ENCODE results near the gene NPDC1. TPM values are rescaled to one million over a fixed set of nuclear protein-coding genes. Genes with fewer than 3 reads are reported as not detected.
A peak's percentile ranks its signal among the peaks of the same experiment; 100 is the strongest.

Gene NPDC1
- polyA plus RNA-seq, 3 donors: 0.51 to 2.7 TPM; not detected in 1

- Histone ChIP-seq H2AFZ (ENCODE audit: insufficient read depth, low read depth, low read length, poor library complexity, severe bottlenecking) (no peak overlapping the region), H4K20me1 (ENCODE audit: insufficient read depth, low read length) (peaks cover 5% of the 10 kb centered on the region), H3K27me3 (ENCODE audit: control insufficient read depth in 2 of 2, insufficient read depth in 2 of 2, low read length in 2 of 2) (peaks cover 31 to 85% of the 10 kb centered on the region in 2 donors), H3K79me2 (ENCODE audit: insufficient read depth, low read length) (no peaks in the 10 kb centered on the region), H3K4me1 (ENCODE audit: control insufficient read depth in 1 of 2, insufficient read depth in 2 of 2, low read length in 2 of 2) (peaks cover 14 to 28% of the 10 kb centered on the region in 2 donors), H3K27ac (ENCODE audit: low read depth in 1 of 2, low read length in 2 of 2) (no peak overlapping the region), H3K4me2 (replicated peaks; ENCODE audit: extremely low read depth, low read length, poor library complexity, severe bottlenecking) (no peak overlapping the region), H3K9ac (ENCODE audit: insufficient read depth, low read length, poor library complexity, severe bottlenecking) (no peak overlapping the region), H3K36me3 (replicated peaks in 1 of 2; ENCODE audit: control insufficient read depth in 1 of 2, insufficient read depth in 2 of 2, low read length in 2 of 2) (no peaks in the 10 kb centered on the region), H3K4me3 (replicated peaks in 1 of 3; ENCODE audit: low read depth in 2 of 3, low read length in 3 of 3) (no peak overlapping the region), H3K9me3 (replicated peaks in 1 of 2; ENCODE audit: control insufficient read depth in 1 of 2, insufficient read depth in 1 of 2, low read length in 2 of 2) (peaks cover 0 to 16% of the 10 kb centered on the region in 2 donors)
- DNase-seq: peak in 2 of 3 donors; percentile 40 to 46
- TF ChIP-seq CTCF (IDR thresholded peaks at IDR 0.05): peak; percentile 74
- Mint-ChIP-seq H3K36me3 (peaks cover 1 to 2% of the 10 kb centered on the region in 2 donors), H3K9me3 (peaks cover 0 to 9% (median 2%) of the 10 kb centered on the region in 7 donors), H3K4me1 (peaks cover 13% of the 10 kb centered on the region), H3K27me3 (ENCODE audit: low read depth in 3 of 3) (peaks cover 63 to 96% (median 81%) of the 10 kb centered on the region in 3 donors), H3K4me3 (peak overlapping the region in 1 of 2 donors; percentile 80), H3K27ac (no peak overlapping the region)
- WGBS (ENCODE audit: insufficient coverage): 41% methylated on average over 37 of the region's 38 CpGs
- intact Hi-C loops (cut with micrococcal nuclease): no loop called here
Measured at GRCh38 chr9:137049544-137050449, 3.8 kb upstream of the NPDC1 start.

- intact Hi-C loops (cut with micrococcal nuclease): no loop called here
- peaks cover 0 to 18% of the 10 kb centered on the region in 2 donors for H3K9me3 ChIP-seq (replicated peaks in 1 of 2; ENCODE audit: control insufficient read depth in 1 of 2, insufficient read depth in 1 of 2, low read length in 2 of 2)
- WGBS (ENCODE audit: insufficient coverage): 36% methylated on average over 61 of the region's 72 CpGs
- H3K36me3 Mint-ChIP-seq: peaks cover 1 to 4% of the 10 kb centered on the region in 2 donors
- no peak overlapping the region for H3K27ac Mint-ChIP-seq
- peak overlapping the region in 1 of 2 donors; percentile 80 for H3K4me3 Mint-ChIP-seq
- H3K27ac ChIP-seq (ENCODE audit: low read depth in 1 of 2, low read length in 2 of 2): no peak overlapping the region
- peaks cover 18 to 37% of the 10 kb centered on the region in 2 donors for H3K4me1 ChIP-seq (ENCODE audit: control insufficient read depth in 1 of 2, insufficient read depth in 2 of 2, low read length in 2 of 2)
- DNase-seq: no peak
- peaks cover 17% of the 10 kb centered on the region for H3K4me1 Mint-ChIP-seq
- H3K9ac ChIP-seq (ENCODE audit: insufficient read depth, low read length, poor library complexity, severe bottlenecking): no peak overlapping the region
- no peak overlapping the region for H3K4me2 ChIP-seq (replicated peaks; ENCODE audit: extremely low read depth, low read length, poor library complexity, severe bottlenecking)
- peaks cover 35 to 87% of the 10 kb centered on the region in 2 donors for H3K27me3 ChIP-seq (ENCODE audit: control insufficient read depth in 2 of 2, insufficient read depth in 2 of 2, low read length in 2 of 2)
- no peak overlapping the region for H3K4me3 ChIP-seq (replicated peaks in 1 of 3; ENCODE audit: low read depth in 2 of 3, low read length in 3 of 3)
- H3K36me3 ChIP-seq (replicated peaks in 1 of 2; ENCODE audit: control insufficient read depth in 1 of 2, insufficient read depth in 2 of 2, low read length in 2 of 2): no peaks in the 10 kb centered on the region
- peaks cover 9% of the 10 kb centered on the region for H4K20me1 ChIP-seq (ENCODE audit: insufficient read depth, low read length)
- H3K9me3 Mint-ChIP-seq: peaks cover 0 to 10% (median 2%) of the 10 kb centered on the region in 7 donors
- TF ChIP-seq CTCF (IDR thresholded peaks at IDR 0.05): no peak
- H2AFZ ChIP-seq (ENCODE audit: insufficient read depth, low read depth, low read length, poor library complexity, severe bottlenecking): no peak overlapping the region
- H3K27me3 Mint-ChIP-seq (ENCODE audit: low read depth in 3 of 3): peaks cover 65 to 97% (median 84%) of the 10 kb centered on the region in 3 donors
- H3K79me2 ChIP-seq (ENCODE audit: insufficient read depth, low read length): no peaks in the 10 kb centered on the region
Measured at GRCh38 chr9:137048655-137049543, 2.9 kb upstream of the NPDC1 start.

Measured in CD14-positive monocyte (primary cell).